HG03159 (cell line): Measurements from ENCODE around the gene SMAD7.

Experiments used
- ATAC-seq: cut with Tn5 transposase; IDR thresholded peaks from one replicate; pipeline ENCODE4 v1.9.1; 2021; ENCODE audit warnings: mild to moderate bottlenecking, moderate library complexity; ENCODE audit not compliant: unreplicated experiment

Gene SMAD7

DNA sequence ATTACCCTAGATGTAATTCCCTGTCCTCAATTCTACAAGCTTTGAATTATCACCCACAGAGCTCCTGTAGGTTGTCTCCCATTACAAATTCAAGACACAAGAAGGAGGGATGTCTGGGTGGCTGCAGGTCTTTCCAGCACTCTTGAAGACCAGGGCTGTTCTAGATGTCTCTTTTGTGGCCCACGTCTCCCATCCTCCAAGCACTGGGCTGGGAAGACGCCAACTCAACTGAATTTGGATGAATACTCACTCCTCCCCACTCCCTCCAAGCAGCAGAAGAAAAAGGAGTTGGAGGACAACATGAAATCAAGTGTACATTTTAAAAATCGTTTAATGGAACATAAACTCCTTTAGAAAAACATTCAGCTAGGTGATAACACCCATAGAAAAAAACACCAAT, 31.2 kb downstream of the SMAD7 start:
- ATAC-seq, result no peak

DNA sequence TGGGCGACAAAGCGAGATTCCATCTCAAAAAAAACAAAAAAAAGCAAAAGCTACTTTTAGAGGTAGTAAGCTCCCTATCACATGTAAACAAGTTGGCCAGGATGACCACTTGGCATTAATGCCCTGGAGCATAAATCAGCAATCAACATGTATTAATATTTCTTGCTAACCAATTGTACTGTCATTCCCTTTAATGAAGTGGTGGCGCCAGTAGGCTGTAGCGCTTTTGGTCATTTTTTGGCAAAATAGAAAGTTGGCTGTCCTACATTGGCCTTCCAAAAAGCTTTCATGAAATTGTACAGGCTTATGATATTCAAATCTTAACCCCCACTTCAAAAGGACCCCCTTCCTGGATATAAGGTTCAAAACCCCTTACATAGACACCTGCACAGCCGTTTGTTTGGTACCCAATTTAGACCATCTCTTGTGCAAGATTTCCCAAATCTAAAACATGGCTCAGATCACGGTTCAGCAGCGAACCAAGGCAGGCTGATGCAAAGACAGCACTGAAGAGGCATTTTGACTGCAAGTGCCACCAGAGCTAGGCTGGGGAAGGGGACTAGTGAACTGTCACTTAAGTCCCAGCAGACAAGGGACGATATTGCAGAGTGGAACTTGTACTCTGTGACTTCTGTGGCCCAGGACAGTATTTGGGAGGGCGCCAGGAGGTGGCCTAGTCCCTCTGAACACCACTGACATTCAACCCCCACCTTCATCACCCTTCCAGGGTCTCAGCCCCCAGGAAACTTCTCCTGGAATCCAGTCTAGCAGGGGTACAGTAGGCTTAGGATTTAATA, 31.9 kb downstream of the SMAD7 start:
- ATAC-seq, result no peak

DNA sequence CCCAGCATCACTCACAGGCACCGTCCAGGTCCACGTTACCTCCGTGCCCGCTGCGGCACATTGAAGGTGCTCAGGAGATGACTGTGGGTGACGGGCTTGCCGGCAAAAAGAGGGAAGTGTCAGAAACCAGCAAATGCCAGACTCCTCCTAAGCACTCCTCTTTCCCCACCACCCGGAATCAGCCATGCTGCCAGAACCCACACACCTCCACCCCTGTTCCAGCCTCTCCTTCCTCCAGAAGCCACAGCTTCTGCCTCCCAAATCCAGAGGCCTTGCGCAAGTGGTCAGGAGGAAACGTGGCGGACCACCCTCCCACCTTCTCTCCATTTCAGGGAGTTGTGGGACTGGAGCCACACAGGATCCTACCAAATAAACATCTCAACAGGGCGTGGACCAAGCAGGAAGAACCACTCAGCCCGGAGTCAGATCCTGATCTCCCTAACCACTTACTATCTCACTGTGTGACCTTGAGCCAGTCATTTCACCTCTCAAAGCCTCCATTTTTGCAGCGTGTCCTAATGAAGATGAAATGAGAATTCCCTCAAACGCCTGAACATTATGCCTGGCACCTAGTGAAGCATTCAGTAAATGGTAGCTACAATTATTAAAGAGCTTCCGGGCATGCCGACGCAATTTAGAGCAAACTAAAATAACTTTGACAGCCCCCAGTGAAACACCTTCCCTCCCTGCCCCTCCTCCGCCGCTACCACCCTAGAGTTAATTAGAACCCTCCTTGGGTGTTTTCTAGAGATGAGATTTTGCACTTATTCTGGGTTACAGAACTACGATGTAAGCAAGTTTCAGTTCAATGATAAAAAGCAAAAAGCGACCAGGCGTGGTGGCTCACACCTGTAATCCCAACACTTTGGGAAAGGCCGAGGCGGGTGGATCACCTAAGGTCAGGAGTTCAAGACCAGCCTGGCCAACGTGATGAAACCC, 32.9 kb downstream of the SMAD7 start:
- ATAC-seq, result no peak

DNA sequence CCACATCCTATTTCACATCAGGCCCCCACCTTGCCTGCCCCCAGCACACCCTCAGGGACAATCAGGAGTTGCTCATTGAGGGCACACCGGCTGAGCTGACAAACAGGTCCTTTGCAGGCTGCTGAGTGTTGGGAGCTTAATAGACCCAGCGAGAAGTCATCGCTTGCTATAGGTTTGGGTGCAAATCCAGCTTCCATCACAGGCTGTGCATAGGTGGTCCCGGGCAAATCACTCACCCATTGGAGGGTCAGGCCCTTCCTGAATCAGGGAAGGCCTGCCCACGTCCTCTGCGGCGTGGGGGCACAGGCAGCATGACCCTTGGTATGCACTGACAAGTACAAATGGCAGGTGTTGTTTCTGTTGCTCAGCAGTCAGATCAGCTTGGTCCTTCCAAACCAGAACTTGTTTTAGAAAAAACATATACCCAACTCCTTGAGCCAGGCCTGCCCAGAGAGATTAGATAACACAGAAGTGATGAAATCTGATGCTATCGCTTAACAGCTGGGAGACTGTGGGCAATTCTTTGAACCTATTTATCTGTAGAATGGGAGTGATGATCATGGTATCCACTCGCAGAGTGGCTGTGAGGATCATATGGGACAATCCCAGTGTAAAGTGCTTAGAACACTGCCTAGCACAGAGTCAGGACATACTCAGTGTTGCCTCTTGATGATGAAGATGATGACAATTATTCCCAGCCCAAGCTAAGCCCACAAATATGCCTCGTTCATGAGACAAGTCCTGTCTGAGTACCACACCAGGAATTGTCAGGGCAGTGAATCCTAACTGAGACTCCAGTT, 34.9 kb downstream of the SMAD7 start:
- ATAC-seq, result no peak

DNA sequence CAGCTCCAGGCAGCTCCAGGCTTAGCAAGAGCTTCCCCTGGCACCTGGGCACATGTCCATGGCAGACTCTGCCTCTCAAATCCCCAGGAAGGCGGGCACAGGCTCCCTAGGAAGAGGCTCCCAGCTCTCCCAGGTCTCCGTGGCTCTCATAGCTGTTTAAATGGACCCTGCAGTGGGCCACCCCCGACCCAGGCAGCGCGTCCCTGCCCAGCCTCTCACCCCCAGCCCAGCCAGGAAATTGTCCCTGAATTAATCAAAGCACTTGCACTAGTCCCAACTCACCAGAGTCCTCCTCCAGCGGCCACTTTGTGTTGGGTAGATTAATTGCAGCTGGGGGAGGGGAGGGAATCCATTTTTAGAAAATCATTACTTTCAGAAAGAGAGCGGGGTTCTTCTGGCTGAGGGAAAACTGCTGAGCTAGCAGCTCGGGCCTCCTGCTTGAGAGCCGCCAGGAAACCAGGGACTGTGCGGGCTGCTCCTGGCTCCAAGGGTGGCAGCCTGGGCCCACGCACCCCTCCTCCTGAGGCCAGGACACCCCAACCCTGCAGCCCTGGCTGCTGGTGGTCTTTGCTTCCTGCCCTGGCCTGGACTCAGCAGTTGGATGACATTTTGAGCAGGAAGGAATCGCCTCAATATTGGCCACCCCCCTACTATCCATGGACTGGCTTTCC, 36.0 kb downstream of the SMAD7 start:
- ATAC-seq, result no peak

DNA sequence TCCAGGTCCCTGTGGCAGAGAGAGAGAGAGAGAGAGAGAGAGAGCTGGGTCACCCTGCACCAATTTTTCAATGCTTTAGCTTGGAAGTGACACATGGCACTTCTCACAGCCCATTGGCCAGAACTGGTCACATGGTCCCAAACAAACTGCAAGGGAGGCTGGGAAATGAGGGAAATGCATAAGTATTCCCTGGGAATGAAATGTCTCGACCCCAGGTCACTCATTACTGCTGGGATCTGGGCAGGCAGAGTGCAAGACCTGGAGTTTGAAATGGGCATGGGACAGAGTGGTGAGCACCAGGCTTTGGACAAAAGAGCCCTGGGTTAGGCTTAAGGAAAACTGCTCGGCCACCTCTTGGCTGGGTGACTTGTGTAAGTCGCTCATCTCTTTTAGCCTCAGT, 37.0 kb downstream of the SMAD7 start:
- no peak for ATAC-seq

DNA sequence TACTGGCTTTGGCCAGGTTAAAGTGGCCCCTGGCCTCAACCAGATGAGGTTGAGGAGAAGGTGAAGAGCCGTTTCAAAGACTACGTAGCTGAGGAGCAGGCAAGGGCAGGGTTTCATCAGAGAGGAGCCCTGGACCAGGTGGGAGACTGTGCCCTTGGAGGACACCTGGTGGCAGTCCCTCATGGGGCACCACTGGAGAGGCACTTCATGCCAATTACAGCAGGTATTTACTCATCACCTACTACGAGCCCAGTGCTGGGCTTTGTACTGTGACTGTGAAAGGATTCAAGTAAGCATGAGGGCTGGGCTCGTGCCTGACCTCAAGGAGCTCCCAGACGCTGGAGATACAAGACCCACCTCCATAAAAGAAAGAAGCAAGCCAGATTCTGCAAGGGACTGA, 37.6 kb downstream of the SMAD7 start:
- no peak for ATAC-seq

DNA sequence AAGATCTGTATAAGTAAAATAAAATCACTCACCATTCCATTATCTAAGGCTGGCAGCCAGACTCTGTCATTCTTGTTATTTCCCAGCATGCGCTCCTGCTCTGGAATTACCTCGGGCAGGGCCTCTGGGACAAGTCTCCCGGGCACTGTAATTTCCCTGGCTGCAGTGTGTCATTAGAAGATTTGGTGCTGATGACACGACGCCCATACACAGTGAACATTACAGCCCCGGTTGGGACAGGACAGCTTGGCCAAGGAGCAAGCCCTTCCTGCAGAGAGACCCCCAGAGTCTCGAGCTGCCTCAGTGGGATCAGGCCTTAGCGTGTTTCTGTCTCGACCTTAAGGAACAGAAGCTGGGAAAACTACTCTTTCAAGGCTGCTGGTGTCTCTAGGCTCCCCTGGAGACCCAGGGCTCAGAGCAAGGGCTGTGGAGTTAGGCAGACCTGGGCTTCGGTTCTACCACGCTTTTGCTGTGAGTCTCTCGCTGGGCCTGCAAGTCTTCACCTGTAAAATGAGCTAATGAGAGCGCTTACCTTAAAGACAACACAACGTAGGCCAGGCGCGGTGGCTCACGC, 39.7 kb downstream of the SMAD7 start:
- ATAC-seq, result no peak

DNA sequence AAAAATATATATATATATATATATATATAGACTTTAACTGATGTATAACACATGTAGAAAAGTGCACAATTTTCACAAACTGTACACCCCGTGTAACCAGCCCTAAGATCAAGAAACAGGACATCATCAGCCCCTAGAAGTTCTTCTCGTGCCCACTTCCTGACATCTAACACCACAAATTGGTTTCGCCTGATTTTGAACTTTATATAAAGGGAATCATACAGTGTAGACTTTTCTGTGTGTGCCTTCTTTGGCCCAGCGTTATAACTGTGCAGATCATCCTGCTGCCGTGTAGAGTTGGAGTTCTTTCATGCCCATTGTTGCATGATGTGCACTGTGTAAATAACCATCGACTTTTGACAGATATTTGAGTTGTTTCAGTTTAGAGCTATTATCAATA, 41.0 kb downstream of the SMAD7 start:
- ATAC-seq, result no peak

DNA sequence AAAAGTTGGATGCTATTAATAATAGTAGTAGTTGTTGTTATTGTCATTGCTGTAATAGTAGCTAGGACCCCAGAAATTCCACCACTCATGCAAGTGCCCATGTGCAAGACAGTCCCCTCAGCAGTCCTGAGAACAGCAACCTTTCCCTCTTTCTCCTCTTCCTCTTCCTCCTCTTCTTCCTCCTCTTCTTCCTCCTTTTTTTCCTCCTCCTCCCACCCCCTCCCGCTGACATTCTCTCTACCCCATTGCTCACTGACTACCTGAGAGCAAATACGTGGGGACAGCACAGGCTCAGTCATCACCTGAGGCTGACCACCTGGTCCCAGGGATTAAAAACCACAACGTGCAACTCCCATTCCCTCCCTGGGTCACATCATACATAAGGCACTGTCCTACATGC, 41.8 kb downstream of the SMAD7 start:
- ATAC-seq, result no peak

DNA sequence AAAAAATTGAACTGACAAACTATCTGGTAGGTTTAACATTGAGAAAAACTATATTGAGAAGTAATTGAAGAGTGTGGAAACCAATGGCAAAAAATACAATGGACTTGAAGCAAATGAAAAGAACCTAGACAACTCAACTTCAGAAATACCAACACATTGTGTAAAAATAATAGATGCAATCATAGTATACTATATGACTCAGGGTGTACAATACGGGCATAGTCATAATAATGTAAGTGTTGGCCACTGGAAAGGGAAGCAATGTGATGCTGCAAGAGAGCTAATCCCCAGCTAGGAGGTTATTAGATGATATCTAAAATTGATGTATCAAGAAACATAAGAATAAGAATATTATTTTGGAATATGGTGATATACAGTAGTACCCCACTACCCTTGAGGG, 45.3 kb downstream of the SMAD7 start:
- ATAC-seq, result no peak

DNA sequence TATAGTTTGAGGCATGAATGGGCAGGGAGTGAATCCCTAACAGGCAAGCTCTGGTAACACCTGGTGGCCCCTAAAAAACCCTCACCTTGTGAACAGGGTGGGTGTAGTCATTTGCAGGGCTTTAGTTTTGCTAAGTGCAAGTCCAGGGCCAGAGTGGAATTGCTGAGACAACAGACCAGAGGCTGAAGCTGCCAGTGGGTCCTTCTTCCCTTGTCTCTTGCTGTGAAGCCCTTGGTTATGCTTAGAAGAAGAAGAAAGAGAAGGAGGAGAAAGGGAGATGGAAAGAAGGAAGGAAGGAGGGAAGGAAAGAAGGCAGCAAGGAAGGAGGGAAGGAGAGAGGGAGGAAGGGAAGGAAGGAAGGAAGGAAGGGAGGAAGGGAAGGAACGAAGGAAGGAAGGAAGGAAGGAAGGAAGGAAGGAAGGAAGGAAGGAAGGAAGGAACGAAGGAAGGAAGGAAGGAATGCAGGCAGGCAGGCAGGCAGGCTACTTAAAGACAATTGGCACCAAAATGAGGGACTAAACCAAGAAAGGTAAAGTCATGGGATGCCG, 45.8 kb downstream of the SMAD7 start:
- ATAC-seq, result no peak

DNA sequence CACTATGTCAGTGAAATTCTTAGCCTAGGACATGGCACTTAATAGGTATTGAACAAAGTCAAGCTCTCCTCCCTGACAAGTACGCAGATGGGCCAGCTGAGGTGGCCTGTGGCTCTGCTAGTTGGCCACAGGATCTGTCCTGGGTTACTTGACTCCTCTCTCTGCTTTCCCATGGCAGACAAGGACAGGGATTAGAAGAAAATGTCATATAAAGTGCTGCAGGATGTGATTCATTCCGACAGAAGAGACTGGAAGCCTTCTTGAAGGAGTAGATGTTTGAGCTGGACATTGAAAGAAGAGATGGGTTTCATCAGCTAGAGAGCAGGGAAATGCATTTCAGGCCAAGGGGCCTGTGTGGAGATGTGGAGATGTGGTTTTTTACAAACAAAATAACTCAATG, 46.7 kb downstream of the SMAD7 start:
- ATAC-seq, result no peak

DNA sequence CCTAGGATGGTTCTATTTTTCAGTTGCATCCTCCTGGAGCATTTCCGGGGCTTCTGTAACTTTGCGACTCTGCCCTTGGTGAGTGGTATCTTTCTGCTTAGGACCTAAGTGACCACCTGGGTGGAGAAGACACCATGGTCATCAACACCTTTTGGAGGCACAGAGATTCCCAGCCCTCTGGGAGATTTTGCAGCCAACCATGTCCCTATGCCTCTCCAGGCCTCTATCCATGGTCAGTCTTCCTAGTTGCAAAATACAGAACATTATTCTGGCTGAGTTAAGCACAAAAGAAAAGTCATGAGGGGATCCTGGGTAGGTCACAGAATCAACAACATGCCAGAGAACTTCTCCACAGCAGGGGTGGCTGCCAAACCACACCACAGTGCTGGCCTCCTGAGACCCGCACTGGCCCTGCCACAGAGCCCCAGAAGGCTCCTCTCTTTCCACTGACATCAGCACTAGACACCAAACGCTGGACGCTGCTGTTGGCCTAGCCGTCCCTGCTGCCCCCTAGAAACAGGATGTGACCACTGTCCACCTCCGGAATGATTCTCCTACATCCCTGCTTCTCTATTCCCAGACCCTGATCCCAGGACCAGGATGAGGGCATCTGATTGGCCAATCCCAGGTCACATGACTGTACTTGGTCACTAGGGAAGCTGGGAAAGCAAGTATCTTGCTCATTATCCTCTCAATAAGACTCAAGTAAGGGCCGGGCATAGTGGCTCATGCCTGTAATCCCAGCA, 47.7 kb downstream of the SMAD7 start:
- no peak for ATAC-seq

DNA sequence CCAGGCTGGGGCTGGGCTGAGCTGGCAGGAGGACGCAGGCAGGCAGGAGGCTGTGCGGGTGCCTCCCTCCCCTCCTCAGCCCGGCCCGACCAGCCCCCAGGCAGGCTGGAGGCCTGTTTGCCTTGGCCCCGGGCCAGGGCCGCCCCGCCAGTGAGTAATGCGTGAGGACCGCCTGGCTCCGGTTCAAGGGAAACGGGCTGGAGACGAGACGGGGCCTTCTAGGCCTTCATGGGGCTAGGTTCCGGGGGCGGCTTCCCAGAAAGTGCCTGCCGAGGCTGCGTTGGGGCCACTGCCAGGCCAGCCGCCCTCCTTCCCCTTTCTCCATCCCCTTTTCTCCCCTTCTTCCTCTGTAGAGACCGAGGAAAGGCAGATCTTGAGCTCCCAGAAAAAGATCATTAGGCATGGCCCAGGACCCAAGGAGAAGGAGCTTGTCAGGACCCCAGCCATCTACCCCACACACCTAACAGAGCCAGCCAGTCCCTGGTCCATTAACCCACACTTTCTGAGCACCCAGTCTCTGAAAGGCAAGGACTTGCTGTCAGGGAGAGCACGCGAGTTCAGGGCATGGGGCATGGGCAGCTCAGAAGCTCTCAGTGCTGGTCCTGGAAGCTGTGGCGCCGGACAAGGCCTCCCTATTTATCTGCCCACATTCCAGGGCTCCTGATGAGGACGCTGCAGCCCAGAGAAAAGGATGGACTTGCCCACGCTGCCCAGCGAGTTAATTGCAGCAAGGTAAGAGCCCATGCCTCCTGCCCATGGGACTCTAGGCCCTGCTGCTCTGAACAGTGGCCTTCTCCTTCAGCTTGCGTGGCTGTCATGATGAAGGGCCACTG, 48.5 kb downstream of the SMAD7 start:
- no peak for ATAC-seq

DNA sequence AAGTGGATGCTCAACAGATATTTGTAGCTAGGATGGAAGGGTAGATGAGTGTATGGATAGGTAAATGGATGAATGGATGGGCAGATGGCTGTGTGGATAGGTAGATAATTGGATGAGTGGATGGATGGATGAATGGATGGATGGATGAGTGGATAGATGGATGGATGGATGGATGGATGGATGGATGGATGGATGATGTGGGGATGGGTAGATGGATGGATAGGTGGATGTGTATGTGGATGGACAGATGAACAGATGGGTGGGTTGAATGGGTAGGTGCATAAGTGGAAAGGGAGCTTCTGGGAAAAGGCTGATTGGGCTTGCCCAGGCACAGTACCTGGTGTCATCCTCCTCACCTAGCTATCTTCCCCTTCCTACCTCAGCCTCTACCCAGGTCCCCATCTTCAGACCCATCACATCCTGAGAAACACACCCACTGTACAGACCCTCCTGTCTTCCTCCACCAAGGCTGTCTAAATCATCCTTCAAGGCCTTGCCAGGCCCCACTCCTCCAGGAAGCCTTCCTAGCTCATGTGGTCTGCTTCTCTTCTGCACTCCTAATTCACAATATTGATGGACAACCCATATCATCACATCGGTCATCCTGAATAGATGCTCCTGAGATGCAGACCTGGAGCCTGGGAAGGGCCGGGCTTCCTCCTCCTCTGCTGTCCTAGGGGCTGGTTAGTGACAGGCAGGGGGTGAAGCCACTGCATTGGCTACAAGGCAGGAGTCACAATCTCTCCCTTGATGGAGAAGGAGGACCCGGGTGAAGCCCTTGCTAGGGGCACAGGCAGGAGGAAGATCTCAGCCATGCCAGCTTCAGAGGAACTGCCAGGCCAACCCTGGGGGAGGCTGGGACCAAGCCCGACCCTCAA, 49.4 kb downstream of the SMAD7 start:
- ATAC-seq, result no peak

DNA sequence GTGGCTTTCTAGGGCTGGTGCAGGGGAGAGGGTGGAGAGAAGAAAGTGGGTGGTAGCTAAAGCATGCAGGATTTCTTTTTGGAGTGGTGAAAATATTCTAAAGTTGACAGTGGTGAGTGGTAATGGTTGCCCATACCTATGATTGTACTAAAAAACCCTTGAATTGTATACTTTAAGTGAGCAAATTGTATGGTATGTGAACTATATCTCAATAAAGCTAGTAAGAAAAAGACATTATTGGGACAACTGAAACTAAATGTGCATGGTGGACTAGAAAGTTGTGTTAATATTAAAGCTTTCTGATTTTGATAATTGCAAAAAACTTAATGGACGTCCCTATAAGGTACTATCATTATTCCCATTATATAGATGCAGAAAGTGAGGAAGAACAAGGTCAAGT, 50.3 kb downstream of the SMAD7 start:
- no peak for ATAC-seq
